Jurkat, Clone E6-1 (cell line): ENCODE measurements around the gene RFNG.

Experiments
- DNase-seq: peaks from one replicate; pipeline ENCODE4 v3.0.0-alpha.2; 2011; ENCODE audit warnings: low read depth, low spot score
- H3K4me3 ChIP-seq: 2 replicates; pipeline ENCODE4 v1.5.1; 2011; ENCODE audit warnings: mild to moderate bottlenecking, low read length, control low read depth, moderate library complexity

Gene RFNG

DNA sequence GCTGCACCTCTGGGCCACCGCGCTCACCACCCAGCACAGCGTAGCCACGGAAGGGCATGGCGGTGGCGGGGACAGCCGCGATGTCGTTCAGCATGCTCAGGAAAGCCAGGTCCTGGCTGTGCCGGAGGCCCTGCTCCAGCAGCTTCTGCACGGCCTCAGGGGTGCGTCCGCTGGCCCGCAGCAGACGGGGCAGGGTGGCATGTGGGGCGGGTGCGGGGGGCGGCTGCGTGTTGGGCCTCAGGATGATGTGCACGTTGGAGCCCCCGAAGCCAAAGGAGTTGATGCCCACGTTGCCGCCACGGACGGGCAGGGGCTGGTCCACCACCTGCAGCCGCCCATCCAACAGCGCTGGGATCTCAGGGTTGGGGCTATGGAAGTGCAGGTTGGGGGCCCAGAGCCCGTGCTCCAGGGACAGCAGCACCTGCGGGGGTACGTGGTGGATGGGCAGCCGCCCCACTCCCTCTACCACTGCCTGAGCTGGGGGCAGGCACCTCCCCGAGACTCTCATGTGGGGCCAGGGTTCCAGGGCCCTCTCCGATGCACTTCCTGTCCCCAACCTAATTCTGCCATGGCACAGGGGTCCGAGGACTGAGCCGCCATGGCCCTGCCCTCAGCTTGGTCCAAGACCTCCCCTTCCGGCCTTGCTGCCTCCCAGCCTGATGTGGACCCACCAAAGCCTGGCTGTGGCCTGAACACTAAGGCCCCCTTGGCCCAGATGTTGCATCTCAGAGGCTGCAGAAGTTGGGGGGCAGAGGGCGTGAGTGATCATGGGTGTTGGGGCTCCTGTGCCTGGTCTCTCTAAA lies 39.9 kb upstream of the RFNG start:
- no peak overlapping the region for H3K4me3 ChIP-seq
- no peak for DNase-seq

DNA sequence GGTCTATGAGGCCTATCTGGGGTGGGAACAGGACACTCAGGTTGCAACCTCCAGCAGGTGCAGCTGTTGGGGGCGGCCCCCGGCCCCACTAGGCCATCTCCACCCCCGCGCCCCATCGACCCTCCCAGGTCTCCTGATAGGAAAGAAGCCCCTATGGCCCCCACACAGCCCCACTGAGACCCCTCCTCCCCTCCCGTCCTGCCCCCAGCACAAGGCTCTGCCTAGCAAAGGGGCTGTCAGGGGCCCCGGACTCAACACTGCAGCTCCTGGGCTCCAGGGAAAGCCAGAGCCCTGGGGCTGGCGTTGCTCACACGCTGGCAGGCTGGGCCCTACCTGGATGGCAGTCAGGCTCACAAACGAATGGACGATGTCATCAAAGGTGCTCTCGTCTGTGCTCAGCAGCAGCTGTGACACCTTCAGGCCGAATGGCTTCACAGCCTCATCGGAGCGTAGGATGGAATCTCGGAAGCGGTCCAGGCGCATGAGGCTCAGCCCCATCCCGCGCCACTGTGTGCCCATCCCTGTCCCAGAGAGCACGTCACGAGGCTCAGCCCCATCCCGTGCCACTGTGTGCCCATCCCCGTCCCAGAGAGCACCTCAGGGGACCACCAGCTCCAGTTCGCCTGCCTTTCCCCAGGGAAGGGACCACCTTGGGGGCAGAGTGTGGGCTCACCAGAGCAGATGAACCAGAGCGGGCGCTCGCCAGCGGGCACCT lies 39.1 kb upstream of the RFNG start:
- H3K4me3 ChIP-seq, result no peak overlapping the region
- no peak for DNase-seq

DNA sequence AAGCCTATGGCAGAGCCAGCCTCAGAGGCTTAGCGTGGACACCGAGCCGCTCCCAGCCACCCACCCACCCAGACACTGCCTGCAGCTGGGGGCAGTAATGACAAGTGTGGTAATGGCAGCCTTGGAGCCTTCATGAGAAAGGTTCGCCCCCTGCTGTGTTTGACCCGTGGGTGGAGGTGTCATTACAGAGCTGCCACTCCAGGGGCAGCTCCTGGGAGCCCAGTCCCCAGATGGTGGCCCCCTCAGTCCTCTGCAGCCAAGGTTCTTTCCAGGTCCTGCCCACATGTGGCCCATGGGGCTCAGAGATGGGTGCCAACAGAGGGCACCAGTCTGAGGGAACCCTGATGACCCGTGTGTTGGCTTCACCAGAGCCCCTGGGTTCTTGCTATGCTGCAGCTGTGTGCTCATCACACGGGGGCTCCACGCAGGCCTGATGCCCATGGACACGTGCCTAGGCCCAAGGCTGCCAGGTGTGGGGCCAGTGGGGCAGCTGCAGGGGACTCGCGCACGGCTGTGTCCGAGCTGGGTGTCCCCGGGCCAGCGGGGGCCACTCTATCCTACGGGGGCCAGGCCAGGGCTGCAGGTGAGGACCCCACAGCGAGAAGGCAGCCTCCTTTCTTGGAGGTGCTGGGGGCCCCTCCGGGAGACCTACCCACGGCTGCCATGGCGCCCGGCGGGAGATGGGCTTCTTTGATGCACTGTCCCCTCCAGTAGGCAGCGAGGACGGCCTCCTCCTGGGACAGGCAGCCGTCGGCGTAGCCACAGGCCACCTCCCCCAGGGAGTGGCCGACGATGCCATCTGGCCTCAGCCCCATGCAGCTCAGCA lies 38.3 kb upstream of the RFNG start:
- DNase-seq, result no peak
- H3K4me3 ChIP-seq, result no peak overlapping the region

DNA sequence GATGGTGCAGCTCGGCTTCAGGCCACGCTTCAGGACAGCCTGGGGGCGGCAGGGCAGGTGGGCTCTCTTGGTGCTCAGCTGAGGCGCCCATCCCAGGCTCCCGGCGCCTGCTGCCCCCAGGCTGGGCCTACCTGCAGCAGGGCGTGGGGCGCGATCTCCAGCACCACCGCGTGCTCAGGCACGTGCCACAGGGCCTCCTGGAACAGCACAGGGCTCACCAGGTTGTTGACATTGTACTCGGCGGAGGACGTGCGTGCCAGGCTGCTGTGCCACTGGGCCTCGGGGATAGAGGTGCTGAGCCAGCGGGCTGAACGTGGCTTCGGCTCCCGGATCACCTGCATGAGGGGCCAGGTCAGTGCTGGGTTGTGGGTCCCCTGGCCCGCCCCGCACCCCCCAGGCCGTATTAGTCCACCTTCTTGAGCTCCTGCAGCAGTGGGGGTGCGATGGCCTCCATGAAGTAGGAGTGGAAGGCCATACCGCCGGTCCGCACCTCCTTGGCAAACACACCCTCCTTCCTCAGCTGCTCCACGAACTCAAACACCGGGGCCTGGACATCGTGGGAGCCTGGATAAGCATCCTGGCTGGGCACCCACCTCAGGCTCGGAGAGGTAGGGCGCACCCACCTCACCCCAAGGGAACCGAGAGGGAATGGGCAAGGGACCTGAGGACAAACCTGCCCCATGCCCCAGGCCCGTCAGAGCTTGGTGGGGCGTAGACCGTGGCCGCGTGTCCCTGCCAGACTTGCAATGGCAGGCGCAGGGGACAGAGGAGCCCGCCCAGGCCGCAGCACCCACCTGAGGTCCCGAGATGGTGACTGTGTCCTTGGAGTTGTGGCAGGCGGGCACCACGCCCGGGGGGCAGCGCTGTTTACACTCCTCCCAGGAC lies 37.5 kb upstream of the RFNG start:
- no peak for DNase-seq
- H3K4me3 ChIP-seq, result no peak overlapping the region

DNA sequence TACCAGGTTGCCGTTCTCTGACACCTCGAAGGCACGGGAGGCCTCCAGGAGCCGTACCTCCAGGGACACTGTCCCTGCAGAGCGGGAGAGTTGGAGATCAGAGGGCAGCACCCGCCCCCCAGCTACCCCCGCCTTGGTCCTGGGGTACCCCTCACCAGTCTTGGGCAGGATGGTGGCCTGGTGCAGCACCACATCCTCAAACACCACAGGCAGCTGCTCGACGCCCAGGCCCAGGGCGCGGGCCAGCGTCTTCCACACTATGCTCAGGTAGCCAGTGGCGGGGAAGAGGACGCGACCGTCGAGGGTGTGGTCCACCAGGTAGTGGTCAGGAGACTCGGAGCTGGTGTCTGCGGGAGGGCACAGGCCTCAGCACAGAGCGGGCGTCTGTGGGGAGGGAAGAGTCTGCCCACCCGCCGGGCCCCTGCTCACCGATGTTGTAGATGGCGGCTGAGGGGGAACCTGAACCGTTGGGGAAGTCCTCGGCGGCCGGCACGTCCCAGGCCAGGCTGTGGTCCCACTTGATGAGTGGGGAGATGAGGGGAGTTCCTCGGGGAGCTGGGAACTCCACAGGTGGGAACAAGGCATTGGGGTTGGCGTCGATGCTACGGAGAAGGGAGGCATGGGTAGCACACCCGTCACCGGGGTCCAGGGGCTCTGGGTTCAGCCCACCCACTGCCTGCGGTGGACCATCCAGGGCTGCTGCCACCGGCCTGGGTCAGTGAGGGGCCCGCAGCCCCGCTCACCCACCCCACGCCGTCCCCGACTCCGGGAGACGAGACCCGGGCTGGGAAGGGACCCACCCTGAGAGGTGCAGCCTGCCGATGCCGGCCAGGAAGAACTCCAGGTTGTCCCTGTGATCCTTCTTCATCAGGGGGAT lies 36.6 kb upstream of the RFNG start:
- no peak for DNase-seq
- no peak overlapping the region for H3K4me3 ChIP-seq

DNA sequence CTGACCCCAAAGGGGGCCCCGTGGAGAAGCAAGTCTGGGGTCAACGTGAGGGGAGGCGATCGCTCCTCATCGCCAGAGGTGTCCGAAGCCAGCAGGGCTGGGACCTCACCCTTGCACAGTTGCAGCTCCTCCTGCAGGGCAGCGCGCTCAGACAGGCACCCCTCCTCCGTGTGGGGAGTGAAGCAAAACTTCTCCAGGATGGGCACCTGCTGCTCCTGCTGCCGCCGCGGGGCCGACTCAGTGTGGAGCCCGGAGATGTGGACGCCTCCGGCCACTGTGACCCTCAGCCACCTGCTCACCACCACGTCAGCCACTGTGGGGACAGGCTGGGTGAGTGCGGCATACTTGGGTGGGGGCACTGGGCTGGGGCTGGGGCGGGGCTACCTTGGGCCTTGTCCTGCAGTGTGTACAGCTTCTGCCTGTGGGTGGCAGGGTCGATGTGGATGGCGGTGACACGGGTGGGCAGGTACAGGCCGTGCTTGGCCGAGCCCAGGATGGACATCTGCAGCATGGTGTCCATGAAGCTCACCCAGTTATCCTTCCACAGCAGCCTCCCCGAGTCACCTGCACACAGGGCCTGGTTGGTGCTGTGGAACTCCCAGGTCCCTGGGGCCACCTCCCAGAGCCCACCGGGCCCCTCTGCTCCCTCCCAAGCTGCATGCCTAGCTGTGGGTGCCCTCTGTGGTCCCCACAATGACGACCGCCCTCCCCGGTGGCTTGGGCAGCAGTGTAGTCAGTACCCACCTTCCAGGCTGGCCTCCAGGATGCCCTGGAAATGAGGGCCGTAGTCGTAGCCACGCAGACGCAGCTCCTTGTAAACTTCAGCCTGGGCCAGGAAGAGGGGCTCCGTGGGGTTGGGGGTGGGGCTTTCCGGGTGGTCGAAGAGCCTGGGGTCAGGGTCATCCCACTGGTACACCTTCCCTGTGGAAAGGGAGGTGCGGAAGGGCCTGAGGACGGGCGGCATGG lies 35.6 kb upstream of the RFNG start:
- no peak for DNase-seq
- H3K4me3 ChIP-seq, result no peak overlapping the region

DNA sequence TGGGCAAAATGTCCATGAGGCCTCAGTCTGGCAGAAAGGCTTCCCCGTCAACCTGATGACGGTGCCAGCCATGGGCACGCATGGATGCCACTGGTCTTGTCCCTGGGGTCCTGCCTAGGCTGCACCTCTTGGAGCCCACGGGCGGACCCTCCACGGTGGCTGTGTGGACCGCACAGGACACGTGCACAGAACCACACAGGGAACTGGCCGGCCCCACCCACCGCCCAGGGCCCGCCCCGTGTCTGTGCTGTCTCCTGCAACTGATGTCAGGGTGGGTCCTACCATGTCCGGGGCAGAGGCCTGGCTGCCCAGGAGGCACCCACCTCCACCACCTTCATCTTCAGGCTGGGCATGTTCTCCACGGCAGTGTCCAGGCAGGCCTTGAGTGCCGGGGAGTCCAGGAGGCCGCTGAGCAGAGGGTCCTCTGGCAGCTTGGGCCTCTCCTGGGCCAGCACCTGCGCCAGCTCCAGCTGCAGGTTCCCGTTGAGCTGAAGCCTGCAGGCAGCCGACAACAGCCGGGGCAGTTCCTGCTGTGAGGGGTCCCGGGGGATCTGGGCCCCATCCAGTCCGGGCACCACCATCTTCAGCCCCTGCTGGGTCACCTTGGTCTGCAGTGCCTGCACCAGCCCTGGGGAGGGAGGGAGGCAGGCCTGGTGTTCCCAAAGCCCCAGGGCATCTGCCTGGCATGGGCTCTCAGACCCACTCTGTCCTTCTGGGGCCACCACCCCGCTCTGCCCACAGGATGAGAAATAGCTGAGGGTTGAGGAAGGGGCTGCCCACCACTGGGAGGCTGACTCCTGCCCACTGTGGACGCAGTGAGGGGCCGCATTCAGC lies 34.5 kb upstream of the RFNG start:
- no peak for DNase-seq
- H3K4me3 ChIP-seq, result no peak overlapping the region

DNA sequence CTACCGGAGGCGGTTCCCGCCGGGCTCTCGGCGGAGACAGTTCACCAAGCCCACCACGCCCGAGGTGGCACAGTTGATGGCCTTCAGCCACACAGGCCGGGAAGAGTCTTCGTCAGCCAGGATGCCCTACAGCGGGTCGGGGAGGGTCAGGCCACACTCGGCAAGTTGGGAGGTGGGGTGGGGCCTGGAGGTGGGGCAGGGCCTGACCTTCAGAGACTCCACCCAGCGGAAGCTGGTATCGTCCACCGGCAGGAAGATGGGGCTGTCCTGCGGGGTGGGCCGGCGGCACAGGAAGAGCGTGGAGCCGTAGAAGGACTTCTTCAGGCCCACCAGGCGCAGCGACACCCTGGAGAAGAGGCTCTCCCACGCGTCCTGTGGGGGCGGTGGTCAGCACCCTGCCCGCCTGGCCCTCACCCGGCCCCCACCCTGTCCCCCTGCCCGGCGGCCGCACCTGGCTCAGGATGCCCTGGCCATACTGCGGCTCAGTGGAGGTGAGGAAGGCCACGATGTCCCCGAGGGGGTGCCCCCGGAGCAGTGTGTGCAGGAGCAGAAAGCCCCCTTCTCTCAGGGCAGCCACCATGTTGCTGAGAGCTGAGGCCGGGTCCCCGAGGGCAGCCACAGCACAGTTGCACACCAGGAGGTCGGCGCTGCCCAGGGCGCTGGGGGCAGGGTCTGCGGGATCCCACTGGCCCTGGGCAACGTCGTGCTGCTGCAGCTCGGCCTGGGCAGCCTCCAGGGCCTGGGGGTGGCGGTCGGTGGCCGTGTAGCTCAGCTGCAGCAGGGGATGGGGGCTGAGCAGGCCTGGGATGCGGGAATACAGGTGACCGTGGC lies 33.6 kb upstream of the RFNG start:
- DNase-seq, result no peak
- H3K4me3 ChIP-seq, result no peak overlapping the region

DNA sequence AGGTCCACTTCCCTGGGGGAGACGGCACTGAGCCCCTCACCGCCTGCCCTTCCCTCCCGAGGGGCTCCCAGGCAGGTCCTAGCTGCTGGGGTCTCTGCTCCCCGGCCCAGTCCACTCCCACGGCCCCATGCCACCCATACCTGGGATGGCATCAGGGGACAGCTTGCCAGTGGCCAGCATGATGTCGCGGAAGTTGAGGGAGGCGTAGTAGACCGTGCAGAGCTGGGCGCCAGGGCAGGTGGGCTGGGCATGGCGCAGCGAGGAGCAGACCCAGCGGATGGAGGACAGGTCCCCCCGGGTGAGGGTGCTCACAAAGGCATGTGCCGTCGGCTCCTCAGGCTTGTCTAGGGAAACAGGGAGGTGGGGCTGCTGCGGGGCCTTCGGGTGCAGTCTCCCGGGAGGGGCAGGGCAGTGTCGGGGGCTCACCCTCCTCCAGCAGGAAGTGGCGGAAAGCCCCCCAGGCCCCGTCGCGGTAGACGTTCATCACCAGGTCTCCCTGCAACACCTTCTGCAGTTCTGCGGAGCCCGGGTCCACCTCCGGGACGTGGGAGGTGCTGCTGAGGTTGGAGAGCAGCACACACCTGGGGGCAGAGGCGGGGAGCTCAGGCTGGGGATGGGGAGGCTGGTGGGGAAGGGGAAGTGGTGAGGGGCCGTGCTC lies 32.9 kb upstream of the RFNG start:
- no peak for DNase-seq
- H3K4me3 ChIP-seq, result no peak overlapping the region

DNA sequence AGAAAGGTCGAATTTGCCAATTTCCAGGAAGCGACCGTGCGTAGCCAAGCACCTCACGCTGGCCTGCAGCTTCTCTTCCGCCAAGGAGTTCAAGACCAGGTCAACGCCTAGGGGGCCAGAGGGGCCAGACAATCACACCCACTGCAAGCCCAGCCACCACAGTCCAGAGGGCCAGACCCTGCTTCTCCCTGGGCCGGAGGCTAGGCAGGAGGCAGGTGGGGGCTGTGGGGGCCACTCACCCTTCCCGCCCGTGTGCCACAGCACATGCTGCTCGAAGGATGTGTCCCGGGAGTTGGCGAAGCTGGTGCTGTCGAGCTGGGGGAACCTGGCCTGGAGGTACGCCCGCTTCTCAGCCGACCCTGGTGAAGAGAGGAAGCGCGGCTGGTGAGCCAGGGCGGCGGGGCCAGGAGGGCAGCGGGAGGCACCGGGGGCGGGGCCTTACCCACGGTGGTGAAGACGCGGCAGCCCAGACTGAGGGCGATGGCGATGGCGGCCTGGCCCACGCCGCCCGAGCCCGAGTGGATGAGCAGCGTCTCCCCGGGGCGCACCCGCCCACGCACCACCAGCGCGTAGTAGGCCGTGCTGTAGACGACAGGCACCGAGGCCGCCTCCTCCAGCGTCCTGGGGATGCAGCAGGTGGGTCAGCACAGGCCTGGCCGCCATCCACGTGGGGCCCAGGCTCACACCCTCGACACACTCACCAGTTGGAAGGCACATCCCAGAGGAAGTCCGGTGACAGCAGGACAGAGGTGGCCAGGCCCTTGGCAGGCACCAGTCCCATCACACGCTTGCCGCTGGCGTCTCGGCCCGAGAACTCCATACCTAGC lies 32.1 kb upstream of the RFNG start:
- no peak for DNase-seq
- no peak overlapping the region for H3K4me3 ChIP-seq

DNA sequence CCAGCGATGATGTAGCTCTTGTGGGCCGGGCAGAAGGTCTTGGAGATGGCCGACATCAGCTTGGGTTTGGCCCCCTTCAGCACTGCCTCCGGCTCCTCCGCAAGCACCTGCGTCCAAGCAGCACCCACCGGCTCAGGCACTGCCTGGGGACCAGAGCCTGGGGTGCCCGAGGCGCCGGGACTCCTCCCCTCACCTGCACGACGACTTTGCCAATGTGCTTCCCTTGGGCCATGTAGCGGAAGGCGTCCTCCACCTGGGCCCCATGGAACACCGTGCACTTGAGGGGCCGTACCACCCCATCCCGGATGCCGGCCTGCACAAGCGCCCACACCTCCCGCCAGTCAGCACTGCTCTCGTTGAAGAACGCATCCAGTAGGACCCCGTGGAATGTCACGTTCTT lies 31.4 kb upstream of the RFNG start:
- DNase-seq, result no peak
- H3K4me3 ChIP-seq, result no peak overlapping the region

DNA sequence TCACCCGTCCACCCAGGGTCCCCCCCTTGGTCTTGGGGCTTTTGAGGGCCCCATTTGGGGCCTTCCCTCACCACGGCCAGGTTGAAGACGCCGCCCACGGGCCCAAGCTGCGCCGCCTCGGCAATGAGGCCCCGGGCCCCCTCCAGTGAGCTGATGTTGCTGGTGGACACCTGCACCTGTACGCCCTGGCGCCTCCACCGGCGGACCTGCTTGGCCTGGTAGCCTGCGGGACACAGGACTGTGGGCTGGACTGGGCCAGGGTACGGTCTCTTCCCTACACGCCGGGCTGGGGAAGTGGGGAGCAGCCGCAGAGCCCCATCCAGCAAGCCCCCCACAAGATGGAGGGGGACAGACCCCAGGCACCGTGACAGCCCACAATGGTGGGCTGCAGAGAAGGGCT lies 30.8 kb upstream of the RFNG start:
- DNase-seq, result no peak
- no peak overlapping the region for H3K4me3 ChIP-seq

DNA sequence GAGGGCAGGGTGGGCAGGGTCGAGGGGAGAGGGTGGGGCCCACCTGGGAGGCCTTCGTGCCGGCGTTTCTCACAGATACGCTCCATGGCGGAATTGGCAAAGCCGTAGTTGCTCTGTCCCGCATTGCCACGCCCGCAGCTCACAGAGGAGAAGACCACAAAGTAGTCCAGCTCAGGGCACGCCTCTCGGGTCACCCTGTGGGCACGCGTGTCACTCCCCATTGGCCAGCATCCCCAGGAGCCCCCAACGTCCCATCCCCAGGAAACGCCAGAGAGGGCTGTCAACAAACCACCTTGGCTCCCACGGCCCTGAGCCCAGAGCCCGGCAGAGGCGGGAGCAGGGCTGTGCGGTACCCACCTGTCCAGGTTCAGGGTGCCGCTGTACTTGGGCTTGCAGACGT lies 30.4 kb upstream of the RFNG start:
- no peak for DNase-seq

DNA sequence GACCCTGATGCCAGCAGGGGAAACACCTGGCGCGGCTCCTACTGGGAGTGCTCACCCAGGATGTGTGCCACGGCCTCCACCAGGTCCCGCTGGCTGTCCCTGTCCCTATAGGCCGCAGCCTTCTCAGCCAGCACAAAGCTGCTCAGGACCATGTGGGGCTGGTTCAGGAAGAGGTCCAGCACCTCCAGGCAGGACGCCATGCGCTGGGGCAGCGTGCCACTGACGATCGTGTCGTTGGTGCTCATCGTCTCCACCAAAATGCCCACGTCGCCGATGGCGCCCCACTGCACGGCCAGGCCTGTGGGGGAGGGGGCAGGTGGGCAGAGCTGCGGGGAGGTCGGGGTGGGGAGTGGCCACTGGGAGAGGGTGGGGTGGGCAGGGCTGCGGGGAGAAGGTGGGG lies 29.9 kb upstream of the RFNG start:
- no peak overlapping the region for H3K4me3 ChIP-seq
- DNase-seq, result no peak

More for the DNA sequence above, 30.4 kb upstream of the RFNG start:
- no peak overlapping the region for H3K4me3 ChIP-seq
